ENCODE data around the gene GPC3.

The GPC3 gene

DNA sequence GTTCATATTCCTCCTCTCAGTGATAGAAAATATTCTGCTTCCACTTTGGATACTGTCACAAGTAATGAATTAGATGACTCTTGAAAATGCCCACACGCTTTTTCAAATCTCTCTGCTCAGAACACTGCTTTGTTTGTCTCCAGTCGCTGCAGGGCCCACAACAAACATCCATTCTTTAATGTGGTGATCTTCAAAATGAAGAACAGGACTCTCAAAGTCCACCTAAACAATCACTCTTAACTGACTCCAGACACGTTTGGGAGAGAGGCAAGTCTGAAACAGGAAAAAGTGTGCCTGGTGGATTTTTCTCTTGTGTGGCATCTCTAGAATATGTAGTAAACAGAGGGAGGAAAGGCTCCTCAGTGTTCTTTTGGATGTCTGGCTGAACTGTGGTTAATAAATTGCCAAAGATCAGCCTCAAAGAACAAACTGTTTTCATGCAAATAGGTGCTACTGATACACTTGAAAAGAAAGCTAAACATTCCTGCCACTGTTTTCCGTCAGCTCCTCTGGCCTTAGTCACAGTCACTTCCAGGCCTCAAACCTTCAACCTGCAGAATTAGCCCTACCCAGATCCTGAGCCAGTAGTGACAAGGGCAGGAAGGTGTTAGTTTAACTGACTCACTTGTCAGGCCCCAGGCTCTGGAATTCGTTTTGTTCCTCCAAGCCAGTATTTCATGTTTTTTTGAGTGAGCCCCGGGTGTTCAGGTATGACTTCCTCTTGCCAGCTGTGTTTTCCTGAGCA lies 310.5 kb downstream of the GPC3 start:
- no peak for DNase-seq

DNA sequence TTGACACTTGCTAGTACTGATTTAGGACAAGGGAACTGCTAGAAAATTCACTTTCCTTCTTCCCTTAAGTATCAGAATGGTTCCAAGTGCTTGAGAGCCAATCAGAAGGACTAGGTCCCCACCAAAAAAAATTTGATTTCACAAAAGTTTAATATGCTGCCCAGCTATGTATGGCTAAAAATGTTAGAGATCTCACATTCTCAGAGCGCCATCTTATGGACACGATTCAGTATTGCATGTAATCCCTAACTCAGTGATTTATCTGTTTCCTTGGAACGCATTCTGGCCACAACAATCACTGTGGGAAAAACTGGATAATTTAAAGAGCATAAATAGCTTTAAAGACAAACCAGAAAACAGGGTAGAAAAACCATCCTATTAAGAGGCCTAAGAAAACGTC lies 315.0 kb downstream of the GPC3 start:
- DNase-seq, result peak; percentile 48

- DNase-seq, result no peak
Measured at GRCh38 chrX:133669214-133669613, 316.2 kb downstream of the GPC3 start.

- DNase-seq, result no peak
Measured at GRCh38 chrX:133668225-133668931, 317.0 kb downstream of the GPC3 start.

DNA sequence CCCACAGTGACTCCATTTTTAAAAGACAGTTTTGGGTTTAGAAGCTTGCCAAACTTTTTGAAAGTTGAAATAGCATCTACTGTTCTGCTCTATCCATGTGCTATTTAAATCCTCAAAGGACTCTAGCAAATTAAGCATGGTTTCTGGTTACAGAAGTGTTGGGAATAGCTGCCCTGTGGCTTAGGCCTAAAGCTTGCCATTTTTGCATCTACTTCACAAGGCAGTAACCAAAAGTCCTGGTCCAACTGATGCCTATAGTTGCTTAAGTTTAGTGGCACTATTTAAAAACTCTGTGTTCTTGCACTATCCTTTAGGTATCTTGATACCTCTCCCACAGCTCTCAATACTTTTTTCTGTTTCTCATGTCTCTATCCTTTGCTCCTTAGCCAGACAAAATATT lies 319.1 kb downstream of the GPC3 start:
- no peak for DNase-seq

DNA sequence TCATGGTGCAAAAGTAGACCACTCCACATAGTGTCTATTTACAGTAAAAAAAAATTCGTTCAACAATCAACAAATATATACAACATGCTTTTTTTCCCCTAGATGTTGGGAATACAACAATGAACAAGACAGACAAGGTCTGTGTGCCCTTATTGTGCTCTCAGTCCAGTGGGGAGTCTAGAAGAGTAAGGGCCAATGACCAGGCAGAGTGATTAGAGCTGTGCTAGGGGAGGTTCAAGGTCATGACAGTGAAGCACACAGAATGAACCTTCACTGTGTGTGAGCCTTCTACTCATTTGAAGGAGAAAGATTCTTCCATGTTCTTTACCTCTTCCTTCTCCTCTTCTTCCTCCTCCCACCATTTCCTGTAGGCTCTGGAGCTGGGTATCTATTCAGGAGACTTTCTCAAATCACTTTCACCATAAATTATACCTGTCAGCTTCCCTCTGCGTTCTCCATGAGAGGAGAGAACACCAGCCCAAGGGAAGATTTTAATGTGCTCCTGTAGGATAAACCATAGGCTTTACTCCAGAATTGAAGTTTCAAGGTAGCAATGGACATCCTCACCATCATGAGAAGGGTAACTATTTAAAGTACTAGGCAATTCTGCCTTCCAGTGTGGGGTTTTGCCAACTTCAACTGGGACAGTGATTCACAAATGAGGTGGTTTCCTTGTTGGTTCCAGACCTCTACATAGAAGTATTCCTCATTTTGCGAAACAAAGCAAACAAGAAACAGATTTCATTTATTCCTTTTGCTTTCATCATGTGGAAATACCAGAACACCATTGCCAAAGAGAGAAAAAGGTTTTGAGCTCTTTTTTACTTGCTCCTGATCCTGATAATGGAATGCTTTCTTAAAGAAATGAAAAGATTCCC lies 323.2 kb downstream of the GPC3 start:
- DNase-seq, result no peak

- no peak for DNase-seq
Measured at GRCh38 chrX:133660281-133660680, 325.1 kb downstream of the GPC3 start.

DNA sequence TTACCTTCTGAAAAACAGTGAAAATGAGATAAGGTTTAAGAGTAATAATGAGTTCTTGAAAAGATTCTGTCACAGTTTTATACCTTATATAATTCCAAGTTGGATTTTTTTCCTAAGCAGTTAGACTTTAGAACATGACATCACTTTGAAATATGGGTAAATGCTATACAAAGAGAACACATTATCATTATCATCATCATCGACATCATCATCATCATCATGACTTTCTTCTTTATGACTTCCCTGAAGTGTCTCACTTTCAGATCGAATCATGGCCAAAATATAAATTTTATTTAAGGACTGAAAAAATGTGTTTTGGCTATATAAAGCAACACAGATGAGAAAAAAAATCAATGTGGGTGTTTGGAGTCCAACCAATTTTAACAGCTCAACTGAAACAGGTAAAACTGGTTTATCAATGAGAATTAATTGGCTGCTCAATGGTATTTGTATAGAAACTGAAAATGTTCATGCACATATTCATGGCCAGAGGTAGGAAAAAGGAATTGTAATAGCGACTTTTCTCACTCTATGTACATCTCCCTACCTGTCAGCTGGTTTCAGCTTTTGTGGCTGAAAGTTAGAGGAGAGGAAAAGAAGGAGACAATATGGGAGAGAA lies 327.0 kb downstream of the GPC3 start:
- DNase-seq, result no peak

DNA sequence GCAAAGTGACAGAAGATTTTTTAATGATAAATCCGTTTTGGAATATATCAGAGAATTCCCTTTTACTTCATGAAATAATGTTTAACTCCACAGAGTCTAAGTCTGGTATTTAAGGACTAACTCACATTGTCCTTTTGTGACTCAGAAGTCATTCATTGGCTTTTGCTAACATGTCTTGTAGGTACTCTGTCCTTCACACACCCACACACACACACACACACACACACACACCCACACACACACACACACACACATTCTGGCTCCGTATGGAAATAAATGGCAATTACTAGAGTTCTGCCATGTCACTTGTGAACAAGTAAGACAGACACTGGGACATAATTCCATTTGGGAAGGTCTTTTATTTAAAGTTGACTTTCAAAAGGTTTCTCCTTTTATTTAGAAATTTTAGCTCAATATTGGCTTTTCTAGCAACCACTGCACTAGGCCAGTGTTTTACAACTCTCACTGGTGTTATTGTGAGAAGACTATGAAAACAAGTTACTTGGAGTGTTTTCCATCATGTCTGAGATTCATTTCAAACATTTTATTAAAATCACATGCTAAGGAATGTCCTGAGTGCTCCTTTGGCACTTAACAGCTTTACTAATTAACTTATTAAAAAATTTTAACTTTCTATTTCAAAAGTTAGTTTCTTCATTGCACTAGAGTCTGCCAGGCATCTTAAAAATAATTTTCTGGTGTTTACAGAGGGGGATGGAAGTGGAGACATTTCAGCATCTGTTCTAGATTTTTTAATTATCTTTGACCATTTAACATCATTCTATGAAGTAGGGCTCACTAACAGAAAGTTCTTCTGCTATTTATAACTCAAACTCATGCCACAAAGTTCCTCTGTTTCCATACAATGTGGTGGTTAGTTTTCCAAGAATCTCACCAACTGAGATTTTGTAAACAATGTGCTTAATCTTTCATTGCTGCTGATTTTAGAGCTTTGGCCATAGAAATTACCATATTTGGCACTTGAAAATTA lies 329.8 kb downstream of the GPC3 start:
- DNase-seq, result no peak

GRCh38 chrX:133654811-133655210 lies 330.6 kb downstream of the GPC3 start:
- no peak for DNase-seq

DNA sequence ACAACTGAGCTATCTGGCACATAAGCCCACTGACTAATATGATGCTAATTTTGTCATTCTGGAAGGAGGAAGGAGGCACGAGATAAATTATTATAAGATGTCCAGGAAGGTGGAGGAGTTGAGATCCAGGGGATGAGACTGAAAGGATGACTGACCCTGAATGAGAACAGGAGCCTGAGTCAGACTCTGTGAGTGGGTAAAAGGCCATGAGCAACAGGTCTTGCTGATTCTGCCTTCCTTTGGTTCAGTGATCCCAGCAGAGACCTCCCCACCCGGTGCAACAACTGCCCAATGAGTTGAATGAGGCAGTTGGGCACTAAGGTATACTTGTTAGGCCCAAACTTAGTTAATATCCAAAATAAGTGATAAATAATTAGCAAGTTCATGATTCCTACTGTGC lies 332.0 kb downstream of the GPC3 start:
- no peak for DNase-seq

GRCh38 chrX:133652185-133652584 lies 333.2 kb downstream of the GPC3 start:
- no peak for DNase-seq

DNA sequence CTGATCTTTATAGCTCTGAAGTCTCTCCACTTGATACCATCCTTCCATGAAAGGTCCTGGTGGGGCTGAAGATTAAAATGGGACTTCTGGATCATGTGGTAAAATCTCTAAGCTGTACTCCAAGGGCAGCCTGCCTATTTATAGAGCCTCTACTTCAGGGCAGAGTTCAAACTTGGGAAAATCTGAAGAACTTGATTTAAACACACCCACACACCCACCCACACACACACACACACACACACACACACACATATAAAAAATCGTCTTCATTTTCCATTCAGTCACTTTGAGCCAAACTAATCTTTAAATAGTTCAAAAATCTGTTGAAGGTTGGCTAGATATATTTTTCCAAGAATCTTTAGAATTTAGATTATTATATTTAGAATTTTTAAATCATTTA lies 335.2 kb downstream of the GPC3 start:
- DNase-seq, result no peak

- DNase-seq, result no peak
Measured at GRCh38 chrX:133649651-133650050, 335.7 kb downstream of the GPC3 start.

DNA sequence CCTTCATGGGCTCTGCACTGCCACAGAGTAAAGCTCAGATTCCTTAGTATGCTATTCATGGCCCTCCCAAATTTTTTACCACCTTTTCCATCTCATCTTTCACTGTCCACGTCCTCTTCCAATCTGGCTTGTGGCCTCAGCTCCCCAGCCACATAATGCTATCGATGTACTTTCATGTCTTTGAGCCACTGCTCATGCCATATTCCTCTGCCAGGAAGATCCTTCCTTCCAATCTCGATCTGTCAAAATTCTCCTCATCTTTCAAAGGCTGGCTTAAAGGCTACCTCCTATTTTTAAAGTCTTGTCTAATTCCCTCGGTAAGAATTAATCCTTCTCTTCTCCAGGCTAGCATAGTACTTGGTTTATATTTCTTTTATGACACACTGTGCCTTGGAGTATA lies 336.8 kb downstream of the GPC3 start:
- no peak for DNase-seq

DNA sequence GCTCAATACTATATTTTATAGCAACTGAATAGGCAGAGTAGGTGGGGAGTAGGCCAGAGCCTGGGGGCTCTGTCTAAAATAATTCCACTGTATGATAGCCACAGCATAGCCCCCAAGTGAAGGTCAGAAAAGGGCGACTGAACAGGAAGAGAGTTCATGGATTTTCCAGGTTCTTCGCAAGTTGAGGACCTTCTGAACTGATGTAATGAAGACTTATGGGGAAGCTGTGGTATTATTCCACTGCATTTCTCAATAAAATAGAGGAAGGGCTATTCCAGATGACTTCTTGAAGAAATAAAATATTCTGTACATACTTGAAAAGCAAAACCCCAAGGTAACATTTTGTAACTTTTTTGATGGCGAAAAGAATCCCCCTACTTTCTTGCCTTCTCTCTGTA lies 338.7 kb downstream of the GPC3 start:
- DNase-seq, result no peak

- no peak for DNase-seq
Measured at GRCh38 chrX:133645977-133646718, 339.2 kb downstream of the GPC3 start.

DNA sequence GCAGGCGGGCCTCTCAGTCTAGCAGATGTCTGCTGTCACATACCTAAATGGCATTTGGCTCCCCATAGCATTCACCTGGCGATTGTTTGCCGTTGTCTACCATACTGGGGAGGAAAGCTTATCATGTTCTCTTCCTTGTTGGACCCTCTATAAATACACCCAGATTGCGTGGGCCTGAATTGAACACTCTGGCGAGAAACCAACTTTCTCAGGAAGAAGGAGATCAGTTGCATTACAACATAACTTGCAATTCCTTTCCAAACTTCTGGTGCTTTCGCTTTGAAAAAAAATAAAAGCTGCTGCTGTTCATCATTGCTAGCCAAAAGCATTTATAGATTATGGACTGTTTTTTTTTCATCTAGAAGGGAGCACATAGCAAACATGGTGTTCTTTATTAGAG lies 340.1 kb downstream of the GPC3 start:
- no peak for DNase-seq

GRCh38 chrX:133640161-133641015 lies 345.0 kb downstream of the GPC3 start:
- no peak for DNase-seq

DNA sequence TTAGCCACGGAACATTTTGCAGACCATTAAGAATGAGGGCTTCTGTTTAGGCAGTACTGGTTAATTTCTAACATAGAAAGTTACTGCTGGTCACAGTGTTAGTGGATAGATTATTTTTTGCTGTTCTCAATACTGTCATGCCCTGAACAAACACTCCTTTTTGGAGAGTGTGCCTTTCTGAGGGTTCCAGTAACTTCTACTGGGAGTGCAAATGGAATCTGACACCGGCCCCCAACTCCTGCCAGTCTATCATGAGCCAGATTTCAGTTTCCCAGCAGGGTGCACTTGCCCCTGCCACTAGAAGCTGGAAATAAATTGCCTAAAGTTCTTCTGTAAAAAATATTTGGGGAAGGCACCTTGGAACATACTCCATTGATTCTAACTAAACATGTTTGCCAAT lies 345.7 kb downstream of the GPC3 start:
- DNase-seq, result no peak
